Loucy (cell line): ENCODE data around the gene RFT1.

Source experiments
- CTCF ChIP-seq: fragments of 200-600 bp; sonication (generic); conservative IDR thresholded peaks from 2 replicates; pipeline ENCODE4 v1.5.1; 2014; ENCODE audit warnings: mild to moderate bottlenecking, antibody characterized with exemption, low read length
- EZH2phosphoT487 ChIP-seq: fragments of 200-600 bp; IDR thresholded peaks from 2 replicates; pipeline ENCODE4 v1.6.1; 2018; ENCODE audit warnings: antibody characterized with exemption, mild to moderate bottlenecking, moderate library complexity, borderline replicate concordance

- TF ChIP-seq CTCF (no peak), EZH2phosphoT487 (no peak)
Measured at GRCh38 chr3:53153264-53153823, 23.1 kb upstream of the RFT1 start.
